ENCODE measurements around the gene WDR47.
"Not testable (repeated sequence)": the region's sequence is repeated elsewhere in the genome, so short reads cannot be mapped to it uniquely, and the experiment has no call there.

The WDR47 gene

DNA sequence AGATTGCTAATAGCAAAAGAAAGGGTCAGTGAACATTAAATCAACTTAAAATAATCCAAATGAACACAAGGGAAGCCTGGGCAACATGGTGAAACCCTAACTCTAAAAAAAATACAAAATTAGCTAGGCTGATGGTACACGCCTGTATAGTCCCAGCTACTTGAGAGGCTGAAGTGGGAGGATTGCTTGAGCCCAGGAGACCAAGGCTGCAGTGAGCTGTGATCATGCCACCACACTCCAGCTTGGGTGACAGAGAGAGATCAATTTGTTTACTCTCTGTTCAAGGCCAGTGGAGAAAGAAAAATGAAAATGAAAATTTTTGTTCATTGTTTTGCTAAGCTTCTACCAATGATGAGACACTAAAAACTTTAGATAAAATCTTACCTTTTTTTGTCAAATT is 24.8 kb downstream of the WDR47 start:
- no peaks in the 10 kb centered on the region for H4K20me1 ChIP-seq (ENCODE audit: insufficient read depth, low read length)
- H3K4me1 ChIP-seq (ENCODE audit: insufficient read depth, low read length, severe bottlenecking): no peaks in the 10 kb centered on the region
- no peak overlapping the region for H3K9ac ChIP-seq (ENCODE audit: low read length)
- no peak overlapping the region for H3K4me3 ChIP-seq (ENCODE audit: low read depth, low read length, poor library complexity, severe bottlenecking)
- no peaks in the 10 kb centered on the region for H3K9me2 ChIP-seq (ENCODE audit: low read depth, low read length)
- no peak overlapping the region for H3K27ac ChIP-seq (ENCODE audit: low read depth, low read length, poor library complexity, severe bottlenecking)
- H3F3A ChIP-seq (ENCODE audit: insufficient read depth, low read length): no peaks in the 10 kb centered on the region
- no peaks in the 10 kb centered on the region for H3K27me3 ChIP-seq (ENCODE audit: insufficient read depth, low read length)
- no peak overlapping the region for H2AFZ ChIP-seq (ENCODE audit: low read length)
- no peaks in the 10 kb centered on the region for H3K9me3 ChIP-seq (ENCODE audit: low read length)
- peaks cover 20% of the 10 kb centered on the region for H3K36me3 ChIP-seq (ENCODE audit: insufficient read depth, low read length)
- H3K4me2 ChIP-seq (ENCODE audit: low read length): no peak overlapping the region
- TF ChIP-seq EZH2 (IDR thresholded peaks at IDR 0.05; ENCODE audit: borderline replicate concordance, low read length): no peak
- TF ChIP-seq, protein P1, sequence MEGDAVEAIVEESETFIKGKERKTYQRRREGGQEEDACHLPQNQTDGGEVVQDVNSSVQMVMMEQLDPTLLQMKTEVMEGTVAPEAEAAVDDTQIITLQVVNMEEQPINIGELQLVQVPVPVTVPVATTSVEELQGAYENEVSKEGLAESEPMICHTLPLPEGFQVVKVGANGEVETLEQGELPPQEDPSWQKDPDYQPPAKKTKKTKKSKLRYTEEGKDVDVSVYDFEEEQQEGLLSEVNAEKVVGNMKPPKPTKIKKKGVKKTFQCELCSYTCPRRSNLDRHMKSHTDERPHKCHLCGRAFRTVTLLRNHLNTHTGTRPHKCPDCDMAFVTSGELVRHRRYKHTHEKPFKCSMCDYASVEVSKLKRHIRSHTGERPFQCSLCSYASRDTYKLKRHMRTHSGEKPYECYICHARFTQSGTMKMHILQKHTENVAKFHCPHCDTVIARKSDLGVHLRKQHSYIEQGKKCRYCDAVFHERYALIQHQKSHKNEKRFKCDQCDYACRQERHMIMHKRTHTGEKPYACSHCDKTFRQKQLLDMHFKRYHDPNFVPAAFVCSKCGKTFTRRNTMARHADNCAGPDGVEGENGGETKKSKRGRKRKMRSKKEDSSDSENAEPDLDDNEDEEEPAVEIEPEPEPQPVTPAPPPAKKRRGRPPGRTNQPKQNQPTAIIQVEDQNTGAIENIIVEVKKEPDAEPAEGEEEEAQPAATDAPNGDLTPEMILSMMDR (IDR thresholded peaks at IDR 0.05; ENCODE audit: low read length): no peak
- H3K79me2 ChIP-seq (ENCODE audit: insufficient read depth, low read length): no peaks in the 10 kb centered on the region

DNA sequence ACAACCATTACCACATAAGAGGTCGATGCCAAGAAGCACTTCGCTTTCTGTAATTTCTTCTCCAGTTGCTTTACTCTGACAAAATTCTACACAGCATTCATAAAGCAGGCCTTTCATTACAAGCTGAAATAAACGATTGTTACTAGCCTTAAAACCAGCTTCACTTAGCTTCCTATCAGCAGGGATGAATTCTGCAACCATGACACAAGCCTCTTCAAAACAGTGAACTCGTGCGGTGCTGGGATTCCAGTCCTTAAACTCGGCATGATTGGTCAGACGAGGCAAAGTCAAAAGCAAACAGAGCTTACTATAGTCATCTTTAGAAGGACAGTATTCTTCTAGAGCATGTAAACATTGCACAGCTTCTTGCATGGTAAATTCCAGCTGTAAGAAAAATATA is 30.6 kb downstream of the WDR47 start:
- no peaks in the 10 kb centered on the region for H3F3A ChIP-seq (ENCODE audit: insufficient read depth, low read length)
- H3K79me2 ChIP-seq (ENCODE audit: insufficient read depth, low read length): no peaks in the 10 kb centered on the region
- H3K4me2 ChIP-seq (ENCODE audit: low read length): no peak overlapping the region
- H3K27me3 ChIP-seq (ENCODE audit: insufficient read depth, low read length): no peaks in the 10 kb centered on the region
- no peaks in the 10 kb centered on the region for H3K4me1 ChIP-seq (ENCODE audit: insufficient read depth, low read length, severe bottlenecking)
- no peaks in the 10 kb centered on the region for H4K20me1 ChIP-seq (ENCODE audit: insufficient read depth, low read length)
- H2AFZ ChIP-seq (ENCODE audit: low read length): no peak overlapping the region
- no peak overlapping the region for H3K27ac ChIP-seq (ENCODE audit: low read depth, low read length, poor library complexity, severe bottlenecking)
- TF ChIP-seq, protein P1 (IDR thresholded peaks at IDR 0.05; ENCODE audit: low read length): no peak
- no peak for TF ChIP-seq EZH2 (IDR thresholded peaks at IDR 0.05; ENCODE audit: borderline replicate concordance, low read length)
- H3K4me3 ChIP-seq (ENCODE audit: low read depth, low read length, poor library complexity, severe bottlenecking): no peak overlapping the region
- peaks cover 26% of the 10 kb centered on the region for H3K36me3 ChIP-seq (ENCODE audit: insufficient read depth, low read length)
- no peaks in the 10 kb centered on the region for H3K9me2 ChIP-seq (ENCODE audit: low read depth, low read length)
- no peak overlapping the region for H3K9ac ChIP-seq (ENCODE audit: low read length)
- no peaks in the 10 kb centered on the region for H3K9me3 ChIP-seq (ENCODE audit: low read length)

DNA sequence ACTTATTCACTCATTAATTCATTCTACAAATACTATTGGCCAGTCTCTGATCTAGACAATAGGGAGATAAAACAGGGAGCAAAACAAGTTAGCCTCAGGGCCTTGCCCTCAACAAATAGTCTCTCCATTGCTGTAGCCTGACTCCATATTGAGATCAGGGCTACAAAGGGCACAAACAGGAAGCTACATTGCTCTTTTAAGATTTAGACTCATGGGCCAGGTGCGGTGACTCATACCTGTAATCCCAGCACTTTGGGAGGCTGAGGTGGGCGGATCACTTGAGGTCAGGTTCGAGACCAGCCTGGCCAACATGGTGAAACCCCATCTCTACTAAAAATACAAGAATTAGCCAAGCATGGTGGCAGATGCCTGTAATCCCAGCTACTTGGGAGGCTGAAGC is 45.3 kb downstream of the WDR47 start:
- not testable (repeated sequence) for H3F3A ChIP-seq (ENCODE audit: insufficient read depth, low read length); H2AFZ ChIP-seq (ENCODE audit: low read length)
- H3K36me3 ChIP-seq (ENCODE audit: insufficient read depth, low read length): peaks cover 46% of the 10 kb centered on the region

GRCh38 chr1:108983114-108983513 is 58.8 kb downstream of the WDR47 start:
- Histone ChIP-seq H3K36me3 (ENCODE audit: insufficient read depth, low read length) (peaks cover 12% of the 10 kb centered on the region; the same call in 1 of the 2 replicates), H3K27me3 (ENCODE audit: insufficient read depth, low read length) (no peaks in the 10 kb centered on the region), H3K9ac (ENCODE audit: low read length) (no peak overlapping the region)

More for the DNA sequence above, 45.3 kb downstream of the WDR47 start:
- H3K4me1 ChIP-seq (ENCODE audit: insufficient read depth, low read length, severe bottlenecking); H3K27me3 ChIP-seq (ENCODE audit: insufficient read depth, low read length); H3K9me2 ChIP-seq (ENCODE audit: low read depth, low read length); H3K9ac ChIP-seq (ENCODE audit: low read length); H3K4me2 ChIP-seq (ENCODE audit: low read length); H3K79me2 ChIP-seq (ENCODE audit: insufficient read depth, low read length); H3K4me3 ChIP-seq (ENCODE audit: low read depth, low read length, poor library complexity, severe bottlenecking); H3K27ac ChIP-seq (ENCODE audit: low read depth, low read length, poor library complexity, severe bottlenecking); H3K9me3 ChIP-seq (ENCODE audit: low read length); H4K20me1 ChIP-seq (ENCODE audit: insufficient read depth, low read length): not testable (repeated sequence)

More at GRCh38 chr1:108983114-108983513, 58.8 kb downstream of the WDR47 start:
- Histone ChIP-seq H4K20me1 (ENCODE audit: insufficient read depth, low read length) (no peaks in the 10 kb centered on the region), H3F3A (ENCODE audit: insufficient read depth, low read length) (no peaks in the 10 kb centered on the region), H3K79me2 (ENCODE audit: insufficient read depth, low read length) (no peaks in the 10 kb centered on the region), H3K4me2 (ENCODE audit: low read length) (no peak overlapping the region), H3K27ac (ENCODE audit: low read depth, low read length, poor library complexity, severe bottlenecking) (no peak overlapping the region), H3K9me3 (ENCODE audit: low read length) (no peaks in the 10 kb centered on the region), H2AFZ (ENCODE audit: low read length) (no peak overlapping the region), H3K9me2 (ENCODE audit: low read depth, low read length) (no peaks in the 10 kb centered on the region), H3K4me3 (ENCODE audit: low read depth, low read length, poor library complexity, severe bottlenecking) (no peak overlapping the region), H3K4me1 (ENCODE audit: insufficient read depth, low read length, severe bottlenecking) (no peaks in the 10 kb centered on the region)
- TF ChIP-seq, protein P1 (IDR thresholded peaks at IDR 0.05; ENCODE audit: low read length): no peak
- no peak for TF ChIP-seq EZH2 (IDR thresholded peaks at IDR 0.05; ENCODE audit: borderline replicate concordance, low read length)

All from OCI-LY1 (cell line).